Measurements from ENCODE around the gene TTC21A.

DNA sequence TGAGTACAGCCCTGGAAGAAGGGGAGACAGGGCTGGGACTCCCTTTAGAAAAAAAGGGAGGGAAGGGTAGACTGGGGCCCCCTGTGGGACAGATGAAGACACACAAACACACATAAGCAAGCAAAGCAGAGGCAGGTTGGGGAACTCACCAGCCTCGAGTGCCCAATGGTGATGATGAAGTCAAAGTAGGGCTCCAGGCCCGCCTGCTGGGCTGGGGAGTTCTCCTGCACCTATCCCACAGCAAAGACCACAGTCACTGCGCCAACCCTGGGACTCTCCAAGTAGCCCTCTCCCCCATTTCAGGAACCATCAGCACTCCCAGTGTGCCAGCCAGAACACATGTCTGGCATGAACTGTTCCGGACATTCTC, 4.2 kb upstream of the TTC21A start:
- TF ChIP-seq, protein P1, sequence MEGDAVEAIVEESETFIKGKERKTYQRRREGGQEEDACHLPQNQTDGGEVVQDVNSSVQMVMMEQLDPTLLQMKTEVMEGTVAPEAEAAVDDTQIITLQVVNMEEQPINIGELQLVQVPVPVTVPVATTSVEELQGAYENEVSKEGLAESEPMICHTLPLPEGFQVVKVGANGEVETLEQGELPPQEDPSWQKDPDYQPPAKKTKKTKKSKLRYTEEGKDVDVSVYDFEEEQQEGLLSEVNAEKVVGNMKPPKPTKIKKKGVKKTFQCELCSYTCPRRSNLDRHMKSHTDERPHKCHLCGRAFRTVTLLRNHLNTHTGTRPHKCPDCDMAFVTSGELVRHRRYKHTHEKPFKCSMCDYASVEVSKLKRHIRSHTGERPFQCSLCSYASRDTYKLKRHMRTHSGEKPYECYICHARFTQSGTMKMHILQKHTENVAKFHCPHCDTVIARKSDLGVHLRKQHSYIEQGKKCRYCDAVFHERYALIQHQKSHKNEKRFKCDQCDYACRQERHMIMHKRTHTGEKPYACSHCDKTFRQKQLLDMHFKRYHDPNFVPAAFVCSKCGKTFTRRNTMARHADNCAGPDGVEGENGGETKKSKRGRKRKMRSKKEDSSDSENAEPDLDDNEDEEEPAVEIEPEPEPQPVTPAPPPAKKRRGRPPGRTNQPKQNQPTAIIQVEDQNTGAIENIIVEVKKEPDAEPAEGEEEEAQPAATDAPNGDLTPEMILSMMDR (IDR thresholded peaks at IDR 0.05), result no peak
- no peak for TF ChIP-seq POLR2A (IDR thresholded peaks at IDR 0.05)

All from adrenal gland (tissue), 5 donors.